Neural crest cell (in vitro differentiated cells): ENCODE measurements around the gene DPH7. TPM values are rescaled to one million over a fixed set of nuclear protein-coding genes. Genes with fewer than 3 reads are reported as not detected.

ENCODE experiments used
- DNase-seq: peaks from one replicate; pipeline ENCODE4 v3.0.0; 2021; ENCODE audit warnings: low read depth, mixed read lengths, low spot score
- H3K27ac Mint-ChIP-seq: one replicate; pipeline ENCODE4 v1.8.0; 2021; ENCODE audit warnings: mild to moderate bottlenecking, mixed read lengths; ENCODE audit not compliant: unreplicated experiment
- H3K27me3 Mint-ChIP-seq: 2 replicates; pipeline ENCODE4 v1.8.0; 2021; ENCODE audit warnings: low read depth, mild to moderate bottlenecking, mixed read lengths
- H3K36me3 Mint-ChIP-seq: 2 replicates; pipeline ENCODE4 v1.8.0; 2021; ENCODE audit warnings: low read depth, mild to moderate bottlenecking, mixed read lengths
- H3K4me1 Mint-ChIP-seq: 2 replicates; pipeline ENCODE4 v1.8.0; 2021; ENCODE audit warnings: mixed read lengths
- H3K4me3 Mint-ChIP-seq: one replicate; pipeline ENCODE4 v1.8.0; 2021; ENCODE audit warnings: mild to moderate bottlenecking, mixed read lengths
- H3K9me3 Mint-ChIP-seq: 2 replicates; pipeline ENCODE4 v1.8.0; 2021; ENCODE audit warnings: mixed read lengths
- CTCF ChIP-seq: fragments of 200-600 bp; sonication (generic); conservative IDR thresholded peaks from 2 replicates; pipeline ENCODE4 v1.5.0; 2021; ENCODE audit warnings: antibody characterized with exemption, mild to moderate bottlenecking
- total RNA-seq: library from RNA; stranded (reverse); gene quantifications from 2 replicates; pipeline ENCODE4 v1.2.1, GENCODE V29; 2021

Gene DPH7
- total RNA-seq, 1 donor from 2014 or later: 63.0 TPM

GRCh38 chr9:137580954-137581322 lies 2.2 kb upstream of the DPH7 start:
- Mint-ChIP-seq H3K27ac (no peak overlapping the region), H3K4me3 (peak overlapping the region; percentile 56), H3K4me1 (peaks cover 18% of the 10 kb centered on the region), H3K27me3 (no peaks in the 10 kb centered on the region), H3K9me3 (no peaks in the 10 kb centered on the region), H3K36me3 (no peaks in the 10 kb centered on the region)
- no peak for TF ChIP-seq CTCF
- no peak for DNase-seq

- Mint-ChIP-seq H3K27me3 (no peaks in the 10 kb centered on the region), H3K4me3 (peak overlapping the region; percentile 56), H3K27ac (no peak overlapping the region), H3K4me1 (peaks cover 22% of the 10 kb centered on the region), H3K36me3 (peaks cover 4% of the 10 kb centered on the region), H3K9me3 (no peaks in the 10 kb centered on the region)
- TF ChIP-seq CTCF: no peak
- no peak for DNase-seq
Observed at GRCh38 chr9:137580209-137580953, 1.7 kb upstream of the DPH7 start.

GRCh38 chr9:137579259-137579604 lies 507 bp upstream of the DPH7 start:
- H3K4me1 Mint-ChIP-seq: peaks cover 22% of the 10 kb centered on the region
- no peak overlapping the region for H3K27ac Mint-ChIP-seq
- DNase-seq: no peak
- no peaks in the 10 kb centered on the region for H3K9me3 Mint-ChIP-seq
- peaks cover 6% of the 10 kb centered on the region for H3K36me3 Mint-ChIP-seq
- no peak for TF ChIP-seq CTCF
- no peaks in the 10 kb centered on the region for H3K27me3 Mint-ChIP-seq
- H3K4me3 Mint-ChIP-seq: peak overlapping the region; percentile 92

GRCh38 chr9:137575716-137576411 lies 2.9 kb downstream of the DPH7 start:
- H3K9me3 Mint-ChIP-seq: no peaks in the 10 kb centered on the region
- peaks cover 22% of the 10 kb centered on the region for H3K4me1 Mint-ChIP-seq
- TF ChIP-seq CTCF: no peak
- no peak for DNase-seq
- no peaks in the 10 kb centered on the region for H3K27me3 Mint-ChIP-seq
- no peak overlapping the region for H3K27ac Mint-ChIP-seq
- H3K36me3 Mint-ChIP-seq: peaks cover 11% of the 10 kb centered on the region
- peak overlapping the region; percentile 70 for H3K4me3 Mint-ChIP-seq

- Mint-ChIP-seq H3K4me3 (peak overlapping the region; percentile 70), H3K9me3 (no peaks in the 10 kb centered on the region), H3K27ac (peak overlapping the region; percentile 21), H3K27me3 (no peaks in the 10 kb centered on the region), H3K4me1 (peaks cover 22% of the 10 kb centered on the region), H3K36me3 (peaks cover 14% of the 10 kb centered on the region)
- no peak for DNase-seq
- no peak for TF ChIP-seq CTCF
Observed at GRCh38 chr9:137575364-137575715, 3.4 kb downstream of the DPH7 start.
